K562 (cell line): Measurements from ENCODE around the gene RNF214. TPM values are rescaled to one million over a fixed set of nuclear protein-coding genes. Genes with fewer than 3 reads are reported as not detected.

Experiments
- ATAC-seq: fragments of 200-7000 bp; cut with Tn5 transposase; 3 replicates; pipeline ENCODE4 v1.9.1; 2020; ENCODE audit warnings: moderate library complexity
- BruUV-seq: library from RNA; stranded (reverse); fragments of 400-500 nt; replicated peaks from 2 replicates; lab custom pipeline; 2021; lab: Mats Ljungman, UMichigan
- CTCF ChIA-PET: fragments of 300-600 bp; formaldehyde crosslinking; extraction: SDS; loops from one replicate; lab custom pipeline; 2021; ENCODE audit warnings: low intra/inter-chr PET ratio; lab: Yijun Ruan, JAX
- POLR2A ChIA-PET: fragments of 300-600, 350-650 bp; sonication (Branson Sonifier 250); formaldehyde crosslinking; extraction: SDS; loops from one replicate; lab custom pipeline; 2021; ENCODE audit warnings: antibody characterized with exemption, inconsistent platforms; lab: Yijun Ruan, JAX
- DNase-seq, 4 experiments: peaks; one replicate each; pipeline versions ENCODE4 v3.0.0 to v3.0.0-alpha.2; 2011 to 2018; ENCODE audit warnings: low spot score in 3 of 4, mixed read lengths in 3 of 4; ENCODE audit errors: extremely low read depth in 1 of 4
- FAIRE-seq: peaks from 2 replicates; lab custom pipeline; 2011; peaks lifted over from hg19 to GRCh38; lab: Jason Lieb, UNC
- H2AFZ ChIP-seq: 2 replicates; pipeline ENCODE4 v1.6.0; 2011; ENCODE audit warnings: low read depth, low read length, control low read depth, inconsistent platforms
- H3K27ac ChIP-seq: fragments of 200-600 bp; 3 replicates; pipeline ENCODE4 v1.8.0; 2011; ENCODE audit warnings: low read depth, mild to moderate bottlenecking, control low read depth, inconsistent platforms, low read length, moderate library complexity, mixed read lengths; ENCODE audit errors: extremely low read depth
- H3K27me3 ChIP-seq, 2 experiments: fragments of 300-600 bp in 1 of 2; 2 replicates in 1 of 2; 3 replicates in 1 of 2; pipeline versions ENCODE4 v1.6.0 to v1.8.0; 2011; ENCODE audit warnings: inconsistent platforms in 2 of 2, low read length in 2 of 2, mild to moderate bottlenecking in 1 of 2, mixed read lengths in 1 of 2, moderate library complexity in 1 of 2; ENCODE audit not compliant: control insufficient read depth in 2 of 2, insufficient read depth in 2 of 2
- H3K36me3 ChIP-seq: fragments of 300-600 bp; 3 replicates; pipeline ENCODE4 v1.8.0; 2011; ENCODE audit warnings: mild to moderate bottlenecking, low read length, inconsistent platforms; ENCODE audit not compliant: control insufficient read depth, insufficient read depth
- H3K4me1 ChIP-seq, 2 experiments: fragments of 200-600 bp in 1 of 2; replicated peaks in 1 of 2; 2 replicates in 1 of 2; 3 replicates in 1 of 2; pipeline versions ENCODE4 v1.5.1 to v1.8.0; 2011; ENCODE audit warnings: inconsistent platforms in 2 of 2, low read length in 2 of 2, mild to moderate bottlenecking in 1 of 2, mixed read lengths in 1 of 2, moderate library complexity in 1 of 2; ENCODE audit not compliant: control insufficient read depth in 2 of 2, insufficient read depth in 2 of 2
- H3K4me2 ChIP-seq: 2 replicates; pipeline ENCODE4 v1.6.1; 2011; ENCODE audit warnings: low read length, control low read depth, inconsistent platforms, mixed read lengths; ENCODE audit not compliant: insufficient read depth
- H3K4me3 ChIP-seq: fragments of 200-600 bp; sonication (generic), shearing (Covaris generic); 2 replicates; pipeline ENCODE4 v1.5.1; 2016; ENCODE audit warnings: control low read depth, inconsistent platforms
- H3K79me2 ChIP-seq: fragments of 200-600 bp; 3 replicates; pipeline ENCODE4 v1.8.0; 2011; ENCODE audit warnings: low read length, inconsistent platforms; ENCODE audit not compliant: control insufficient read depth, insufficient read depth
- H3K9ac ChIP-seq, 2 experiments: 2 replicates each; pipeline versions ENCODE4 v1.6.0 to v1.6.1; 2011; ENCODE audit warnings: low read depth in 2 of 2, low read length in 2 of 2, control low read depth in 1 of 2, inconsistent platforms in 1 of 2, mild to moderate bottlenecking in 1 of 2, mixed read lengths in 1 of 2; ENCODE audit not compliant: insufficient read depth in 1 of 2
- H3K9me1 ChIP-seq: one replicate; pipeline ENCODE4 v1.6.0; 2011; ENCODE audit warnings: inconsistent platforms, mild to moderate bottlenecking, low read length, moderate library complexity; ENCODE audit not compliant: control insufficient read depth, insufficient read depth
- H3K9me3 ChIP-seq: replicated peaks from 2 replicates; pipeline ENCODE4 v1.5.1; 2011; ENCODE audit warnings: low read depth, low read length, inconsistent platforms; ENCODE audit not compliant: control insufficient read depth, insufficient read depth
- H4K20me1 ChIP-seq: replicated peaks from 2 replicates; pipeline ENCODE4 v1.6.1; 2011; ENCODE audit warnings: low read length, inconsistent platforms, mixed read lengths; ENCODE audit not compliant: control insufficient read depth, insufficient read depth
- EGR1 ChIP-seq: fragments of 450-650 bp; conservative IDR thresholded peaks from 2 replicates; pipeline ENCODE4 v1.6.1; 2017; ENCODE audit warnings: mild to moderate bottlenecking
- ELF4 ChIP-seq: fragments of 450-650 bp; formaldehyde crosslinking; IDR thresholded peaks from 2 replicates; pipeline ENCODE4 v1.4.0; 2022; ENCODE audit warnings: missing genetic modification characterization
- ERF ChIP-seq: fragments of 450-650 bp; formaldehyde crosslinking; IDR thresholded peaks from 2 replicates; pipeline ENCODE4 v1.4.0; 2020; ENCODE audit warnings: mild to moderate bottlenecking, mixed read lengths
- ILF3 ChIP-seq: fragments of 450-650 bp; IDR thresholded peaks from 2 replicates; pipeline ENCODE4 v1.6.1; 2018; ENCODE audit warnings: antibody characterized with exemption, mild to moderate bottlenecking, moderate library complexity, borderline replicate concordance
- MBD2 ChIP-seq: sonication (generic); IDR thresholded peaks from 2 replicates; pipeline ENCODE4 v1.6.1; 2016; ENCODE audit warnings: low read depth, borderline replicate concordance
- NFYB ChIP-seq: IDR thresholded peaks from 2 replicates; pipeline ENCODE4 v1.6.1; 2011; ENCODE audit warnings: mild to moderate bottlenecking, moderate library complexity; ENCODE audit not compliant: insufficient read length; ENCODE audit errors: extremely low read depth
- NRF1 ChIP-seq, 2 experiments: fragments of 450-650 bp; IDR thresholded peaks in 1 of 2; conservative IDR thresholded peaks in 1 of 2; 2 replicates each; pipeline ENCODE4 v1.6.1; 2014; ENCODE audit warnings: mild to moderate bottlenecking in 2 of 2
- RBM39 ChIP-seq: fragments of 200-400 bp; formaldehyde crosslinking; optimal IDR thresholded peaks from 2 replicates; pipeline ENCODE3; 2018; ENCODE audit warnings: low read depth, low read length
- SMARCC2 ChIP-seq: fragments of 450-650 bp; IDR thresholded peaks from 2 replicates; pipeline ENCODE4 v1.6.1; 2017; ENCODE audit warnings: antibody characterized with exemption, moderate library complexity, mild to moderate bottlenecking, low read depth
- SRSF9 ChIP-seq: fragments of 200-400 bp; formaldehyde crosslinking; IDR thresholded peaks from 2 replicates; pipeline ENCODE4 v1.6.1; 2017; ENCODE audit warnings: low read depth, low read length, borderline replicate concordance
- TBL1XR1 ChIP-seq, 2 experiments: IDR thresholded peaks; 2 replicates each; pipeline ENCODE4 v1.6.1; 2012; ENCODE audit warnings: improper control_type of control experiment in 2 of 2, low read length in 2 of 2, mild to moderate bottlenecking in 1 of 2
- ZBTB7A ChIP-seq: IDR thresholded peaks from 2 replicates; pipeline ENCODE4 v1.6.1; 2011; ENCODE audit warnings: low read depth, mild to moderate bottlenecking, low read length, moderate library complexity, borderline replicate concordance; ENCODE audit not compliant: control insufficient read depth
- ZEB2 ChIP-seq: fragments of 450-650 bp; IDR thresholded peaks from 2 replicates; pipeline ENCODE4 v1.6.1; 2016
- ZNF41 ChIP-seq: fragments of 250-450 bp; sonication (Bioruptor Pico); conservative IDR thresholded peaks from 2 replicates; pipeline ENCODE4 v1.4.0; 2020; ENCODE audit warnings: mild to moderate bottlenecking
- ZNF79 ChIP-seq: fragments of 250-450 bp; sonication (Bioruptor Pico); IDR thresholded peaks from 2 replicates; pipeline ENCODE4 v1.4.0; 2020; ENCODE audit warnings: low read depth, mild to moderate bottlenecking, moderate library complexity
- WGBS: fragments of 100-300 bp; shearing (Covaris generic); methylation state at CpG from one replicate; pipeline ENCODE4 v1.1.6; 2016; ENCODE audit warnings: low coverage, mixed read lengths; ENCODE audit not compliant: insufficient coverage; ENCODE audit errors: missing lambda C conversion rate; 5-methylcytosine and 5-hydroxymethylcytosine counted together
- in situ Hi-C: fragments of 300-500 bp; cut with MboI; formaldehyde crosslinking; loops from 4 replicates; pipeline ENCODE4 v1.15.0; 2018; ENCODE audit warnings: inconsistent platforms, mixed read lengths
- intact Hi-C: fragments of 100-400 bp; cut with micrococcal nuclease; formaldehyde crosslinking; loops from 2 replicates; pipeline ENCODE4 v1.14.2; 2022
- polyA plus RNA-seq, 8 experiments: library from polyadenylated mRNA; depleted of rRNA in 4 of 8; stranded (reverse) in 5 of 8; unstranded in 3 of 8; fragments of >200 nt; fragmentation: Nextera tagmentation in 2 of 8; fragmentation: Illumina TruSeq in 1 of 8; extraction: Ambion mirVana in 2 of 8; extraction: Trizol in 1 of 8; gene quantifications; 2 replicates each; pipeline versions ENCODE4 v1.2.1 to v1.2.3, GENCODE V29; 2011 to 2014; ENCODE audit warnings: inconsistent platforms in 1 of 8, missing spikeins in 1 of 8
- total RNA-seq, 7 experiments: library from RNA; depleted of rRNA in 6 of 7; stranded (reverse); fragments of >200 nt in 6 of 7; fragmentation: Illumina TruSeq in 2 of 7; extraction: Trizol in 2 of 7; gene quantifications; 2 replicates each; pipeline versions ENCODE4 v1.2.1 to v1.2.3, GENCODE V29; 2011 to 2021; ENCODE audit warnings: low replicate concordance in 1 of 7
- TF ChIP-seq, protein P1 (sequence below): fragments of 150-350 bp; conservative IDR thresholded peaks from 2 replicates; pipeline ENCODE4 v1.6.1; 2014; ENCODE audit warnings: low read length

RNF214 gene
- total and polyA plus RNA-seq, 9 of the 15 experiments (the other 6 are each of a cell fraction or from before 2014, with no cell fraction given): 6.6 to 24.8 (median 11.9) TPM

DNA sequence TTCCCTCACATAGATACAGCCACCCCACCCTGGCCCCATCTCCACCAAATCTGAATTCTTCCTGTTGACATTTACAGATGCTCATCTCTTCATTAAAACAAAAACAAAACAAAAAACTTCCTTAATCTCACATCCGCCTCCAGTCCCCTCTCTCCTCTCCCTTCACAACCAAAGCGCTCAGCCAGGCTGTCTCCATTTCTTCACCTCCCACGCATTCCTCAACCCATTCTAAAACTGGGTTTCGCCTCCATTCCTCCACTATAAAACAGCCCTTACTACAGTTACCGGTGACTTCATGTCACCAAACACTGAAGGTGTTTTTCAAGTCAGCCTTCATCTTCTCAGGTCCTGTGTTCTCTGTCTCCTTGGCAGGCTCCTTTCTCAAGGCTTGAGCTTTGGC, 68.3 kb downstream of the RNF214 start:
- BruUV-seq: no TSS peak
- TF ChIP-seq EGR1 (peak; percentile 82), ZEB2 (0 out of 2 replicates have a peak, but pooled peaks have one; percentile 23), ELF4 (CRISPR knock-in tag) (no peak), NRF1 (conservative IDR thresholded peaks at IDR 0.05 in 1 of 2, IDR thresholded peaks at IDR 0.05 in 1 of 2) (peak; percentile 18 to 24; a peak in 1 of 4 replicates)
- no peaks in the 10 kb centered on the region for H3K36me3 ChIP-seq
- H3K4me1 ChIP-seq: peaks cover 0 to 10% of the 10 kb centered on the region in 2 experiments; a peak in 1 of 5 replicates
- H4K20me1 ChIP-seq: peaks cover 3% of the 10 kb centered on the region; the same call in 1 of the 2 replicates
- no peaks in the 10 kb centered on the region for H3K9me3 ChIP-seq
- ChIA-PET POLR2A (no interaction called here), CTCF (no interaction called here)
- no peak for FAIRE-seq
- peak; percentile 48 for ATAC-seq
- intact Hi-C loops (no loop called here), in situ Hi-C loops (no loop called here)
- no peak overlapping the region for H3K9ac ChIP-seq
- no peak overlapping the region for H3K4me3 ChIP-seq
- peaks cover 20 to 55% of the 10 kb centered on the region in 2 experiments for H3K27me3 ChIP-seq
- H3K4me2 ChIP-seq: no peak overlapping the region
- no peaks in the 10 kb centered on the region for H3K9me1 ChIP-seq
- H2AFZ ChIP-seq: no peak overlapping the region
- no peak overlapping the region for H3K27ac ChIP-seq
- DNase-seq: peak in 1 of 4 experiments; percentile 23
- WGBS: 4% methylated on average over 5 of the region's 5 CpGs
- no peaks in the 10 kb centered on the region for H3K79me2 ChIP-seq

DNA sequence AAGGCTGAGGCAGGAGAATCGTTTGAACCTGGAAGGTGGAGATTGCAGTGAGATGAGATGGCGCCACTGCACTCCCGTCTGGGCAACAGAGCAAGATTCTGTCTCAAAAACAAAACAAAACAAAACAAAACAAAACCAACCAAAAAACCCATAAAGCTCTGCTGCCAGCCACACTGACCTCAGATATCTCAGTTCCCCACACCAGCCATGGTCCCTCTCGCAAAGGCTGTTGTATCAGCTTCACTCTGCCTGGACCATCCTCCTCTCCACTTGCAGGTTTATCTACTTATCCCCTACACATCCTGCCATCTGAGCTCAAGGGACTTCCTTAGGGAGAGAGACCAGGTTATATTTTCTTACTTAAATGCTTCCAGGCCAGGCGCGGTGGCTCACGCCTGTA, 69.8 kb downstream of the RNF214 start:
- no TSS peak for BruUV-seq
- no peak overlapping the region for H3K27ac ChIP-seq
- DNase-seq: no peak
- H3K9ac ChIP-seq: no peak overlapping the region
- 26% methylated on average over 7 of the region's 7 CpGs for WGBS
- H3K9me3 ChIP-seq: no peaks in the 10 kb centered on the region
- FAIRE-seq: no peak
- H3K79me2 ChIP-seq: no peaks in the 10 kb centered on the region
- H3K4me3 ChIP-seq: no peak overlapping the region
- intact Hi-C loops: no loop called here
- ATAC-seq: no peak
- H3K9me1 ChIP-seq: no peaks in the 10 kb centered on the region
- TF ChIP-seq ZNF41 (CRISPR knock-in tag) (no peak), ZNF79 (CRISPR knock-in tag) (no peak), ERF (no peak), MBD2 (no peak), ZBTB7A (no peak), RBM39 (no peak), NFYB (no peak), ILF3 (no peak), SMARCC2 (no peak), SRSF9 (no peak), ELF4 (CRISPR knock-in tag) (no peak), TBL1XR1 (IDR thresholded peaks at IDR 0.05; ENCODE audit: low read length in 2 of 2) (no peak)
- TF ChIP-seq, protein P1, sequence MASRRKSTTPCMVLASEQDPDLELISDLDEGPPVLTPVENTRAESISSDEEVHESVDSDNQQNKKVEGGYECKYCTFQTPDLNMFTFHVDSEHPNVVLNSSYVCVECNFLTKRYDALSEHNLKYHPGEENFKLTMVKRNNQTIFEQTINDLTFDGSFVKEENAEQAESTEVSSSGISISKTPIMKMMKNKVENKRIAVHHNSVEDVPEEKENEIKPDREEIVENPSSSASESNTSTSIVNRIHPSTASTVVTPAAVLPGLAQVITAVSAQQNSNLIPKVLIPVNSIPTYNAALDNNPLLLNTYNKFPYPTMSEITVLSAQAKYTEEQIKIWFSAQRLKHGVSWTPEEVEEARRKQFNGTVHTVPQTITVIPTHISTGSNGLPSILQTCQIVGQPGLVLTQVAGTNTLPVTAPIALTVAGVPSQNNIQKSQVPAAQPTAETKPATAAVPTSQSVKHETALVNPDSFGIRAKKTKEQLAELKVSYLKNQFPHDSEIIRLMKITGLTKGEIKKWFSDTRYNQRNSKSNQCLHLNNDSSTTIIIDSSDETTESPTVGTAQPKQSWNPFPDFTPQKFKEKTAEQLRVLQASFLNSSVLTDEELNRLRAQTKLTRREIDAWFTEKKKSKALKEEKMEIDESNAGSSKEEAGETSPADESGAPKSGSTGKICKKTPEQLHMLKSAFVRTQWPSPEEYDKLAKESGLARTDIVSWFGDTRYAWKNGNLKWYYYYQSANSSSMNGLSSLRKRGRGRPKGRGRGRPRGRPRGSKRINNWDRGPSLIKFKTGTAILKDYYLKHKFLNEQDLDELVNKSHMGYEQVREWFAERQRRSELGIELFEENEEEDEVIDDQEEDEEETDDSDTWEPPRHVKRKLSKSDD: no peak
- no peak overlapping the region for H2AFZ ChIP-seq
- peaks cover 23 to 68% of the 10 kb centered on the region in 2 experiments for H3K27me3 ChIP-seq
- peaks cover 0 to 10% of the 10 kb centered on the region in 2 experiments; a peak in 2 of 5 replicates for H3K4me1 ChIP-seq
- POLR2A ChIA-PET: no interaction called here
- H3K36me3 ChIP-seq: no peaks in the 10 kb centered on the region
- no peak overlapping the region for H3K4me2 ChIP-seq
- 0 out of 2 replicates have a peak, but pooled peaks cover 3% of the 10 kb centered on the region for H4K20me1 ChIP-seq
- CTCF ChIA-PET: no interaction called here
- in situ Hi-C loops: no loop called here
